ENCODE results near the gene KCTD16.

KCTD16 gene

GRCh38 chr5:144170276-144171024 lies at the start of gene KCTD16, which contains the start of gene YIPF5:
Gene KCTD16 (plus strand): TSS chr5:144170873.
Gene YIPF5 (minus strand): TSS chr5:144170659. CDS start chr5:144169955, 704 bp downstream.
- DNase-seq: peak; percentile 96

DNA sequence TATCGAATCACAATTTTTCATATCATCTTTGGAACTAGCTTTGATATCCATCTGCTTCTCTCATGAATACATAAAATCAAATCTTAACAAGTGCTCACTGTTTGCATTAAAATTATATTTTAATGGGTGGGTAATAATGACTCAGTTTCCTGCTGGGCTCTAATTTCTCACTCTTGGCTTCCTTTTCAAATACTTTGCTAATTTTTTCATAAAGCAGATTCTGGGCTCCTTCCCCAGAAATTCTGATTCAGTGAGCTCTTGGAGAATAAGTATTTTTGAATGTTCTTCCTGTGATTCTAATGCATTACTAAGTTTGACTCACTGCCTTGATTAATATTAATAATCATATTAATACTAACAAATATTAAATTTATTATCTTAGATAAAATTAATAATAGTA lies 49.1 kb upstream of the KCTD16 start:
- DNase-seq: no peak

DNA sequence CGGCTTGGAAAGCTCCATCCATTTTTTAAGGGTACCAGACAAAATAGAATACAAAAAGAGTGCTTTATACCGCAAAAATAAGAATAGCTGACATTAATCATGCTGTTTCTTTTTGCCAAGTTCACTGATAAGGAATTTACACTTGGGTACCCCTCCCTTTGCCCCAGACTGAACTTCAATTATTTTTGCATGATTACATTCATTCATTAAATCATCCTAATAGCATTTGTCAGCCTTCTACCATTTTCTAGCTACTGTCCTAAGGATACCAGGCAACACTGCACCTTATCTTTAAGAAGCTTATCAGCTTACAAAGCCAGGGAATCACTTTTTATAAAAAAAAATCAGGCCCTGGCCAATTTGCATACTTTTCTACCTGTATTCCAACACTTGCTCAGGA lies 48.6 kb upstream of the KCTD16 start:
- DNase-seq: no peak

DNA sequence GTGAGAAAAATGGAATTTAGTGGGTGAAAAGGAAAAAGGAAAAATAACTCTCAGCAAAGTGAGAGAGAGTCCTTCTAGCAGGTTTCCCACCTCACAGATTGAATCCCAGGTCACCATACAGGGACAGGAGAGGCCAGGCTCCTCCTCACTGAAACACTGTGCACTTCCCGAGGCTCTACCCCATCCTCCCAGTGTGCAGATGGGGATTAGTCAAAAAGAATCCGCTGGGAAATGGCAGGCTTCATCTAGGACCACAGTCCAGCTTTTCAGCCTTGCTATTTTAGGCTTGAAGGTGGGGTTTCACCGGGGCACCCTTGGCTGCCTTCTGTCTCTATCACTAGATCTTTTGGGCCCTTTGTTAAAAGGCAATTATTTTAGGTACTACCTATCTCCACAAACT lies 48.0 kb upstream of the KCTD16 start:
- DNase-seq: no peak

GRCh38 chr5:144125163-144125726 lies 45.4 kb upstream of the KCTD16 start:
- no peak for DNase-seq

- no peak for DNase-seq
Observed at GRCh38 chr5:144126707-144127106, 44.0 kb upstream of the KCTD16 start.

GRCh38 chr5:144128844-144129243 lies 41.8 kb upstream of the KCTD16 start:
- no peak for DNase-seq

DNA sequence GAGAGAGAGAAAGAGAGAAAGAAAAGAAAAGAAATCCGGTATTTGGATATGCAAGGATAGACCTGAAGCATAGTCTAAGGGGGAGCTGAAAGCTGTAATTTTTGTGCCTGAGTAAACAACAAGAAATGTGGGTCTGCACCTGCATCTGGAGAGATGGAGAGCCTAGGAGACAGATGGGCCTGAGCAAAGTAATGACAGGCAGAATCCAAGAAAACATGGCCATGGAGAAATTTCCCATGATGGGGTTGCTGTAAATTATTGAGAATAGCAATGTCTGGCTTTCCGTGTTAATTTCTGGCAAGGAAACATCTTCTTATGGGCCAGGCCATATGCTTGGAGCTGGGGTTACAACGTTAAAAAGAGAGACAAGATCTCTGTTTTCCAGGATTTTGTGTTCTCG lies 40.4 kb upstream of the KCTD16 start:
- DNase-seq: no peak

GRCh38 chr5:144131261-144131660 lies 39.4 kb upstream of the KCTD16 start:
- no peak for DNase-seq

DNA sequence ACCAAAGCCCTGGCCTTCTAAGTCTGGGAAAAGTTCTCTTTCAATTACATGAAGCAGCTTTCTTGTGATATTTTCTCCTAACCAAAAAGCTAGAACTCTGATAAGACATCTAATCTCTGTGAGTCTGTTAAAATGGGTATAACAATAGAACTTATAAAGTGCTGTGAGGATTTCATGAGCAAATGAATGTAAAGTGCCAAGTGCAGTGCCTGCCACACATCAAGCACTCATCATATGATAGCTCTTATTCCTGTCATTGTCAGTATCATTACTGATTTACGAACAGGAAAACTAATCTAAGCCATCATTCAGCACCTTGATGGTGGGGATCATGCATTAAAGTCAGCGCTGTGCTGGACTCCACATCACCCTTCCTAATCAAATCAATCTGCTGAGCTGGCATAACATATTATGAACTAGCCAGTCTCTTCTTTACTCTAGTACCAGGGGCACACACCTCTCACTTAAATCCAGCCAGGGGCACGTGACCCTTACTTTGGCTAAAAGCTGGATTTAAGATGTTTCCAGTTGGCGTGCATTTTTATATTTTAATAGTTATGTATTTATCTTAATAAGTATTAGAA lies 37.5 kb upstream of the KCTD16 start:
- no peak for DNase-seq

GRCh38 chr5:144134194-144134826 lies 36.4 kb upstream of the KCTD16 start:
- DNase-seq: no peak

DNA sequence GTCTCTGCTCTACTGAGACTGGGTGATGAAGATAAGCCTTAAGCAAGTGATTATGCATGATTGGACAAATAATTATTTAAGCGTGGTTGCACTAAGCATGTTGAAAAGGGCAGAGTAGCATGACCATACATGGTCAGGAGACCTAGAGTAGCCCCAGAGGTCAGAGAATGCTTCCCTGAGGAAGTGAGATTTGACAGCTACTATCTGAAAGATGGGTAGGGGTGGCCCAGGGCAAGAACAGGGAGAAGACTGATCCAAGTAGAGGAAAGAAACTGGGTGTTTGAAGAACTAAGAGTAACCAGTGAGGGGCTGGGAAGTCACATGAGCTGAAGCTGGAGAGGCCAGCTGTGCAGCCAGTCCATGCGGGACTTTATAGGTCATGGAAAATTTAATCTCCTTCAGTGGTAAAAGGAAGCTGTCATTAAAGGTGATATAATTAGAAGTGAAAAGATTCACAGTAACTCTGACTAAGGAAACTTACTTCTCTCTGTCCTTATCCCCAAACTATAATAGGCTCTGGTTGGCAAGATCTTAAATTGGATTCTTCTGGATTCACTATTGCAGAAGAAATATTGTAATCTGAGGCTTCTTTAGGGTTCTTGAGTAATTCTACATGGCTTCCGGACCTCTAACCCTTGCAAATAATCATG lies 35.4 kb upstream of the KCTD16 start:
- DNase-seq: no peak

DNA sequence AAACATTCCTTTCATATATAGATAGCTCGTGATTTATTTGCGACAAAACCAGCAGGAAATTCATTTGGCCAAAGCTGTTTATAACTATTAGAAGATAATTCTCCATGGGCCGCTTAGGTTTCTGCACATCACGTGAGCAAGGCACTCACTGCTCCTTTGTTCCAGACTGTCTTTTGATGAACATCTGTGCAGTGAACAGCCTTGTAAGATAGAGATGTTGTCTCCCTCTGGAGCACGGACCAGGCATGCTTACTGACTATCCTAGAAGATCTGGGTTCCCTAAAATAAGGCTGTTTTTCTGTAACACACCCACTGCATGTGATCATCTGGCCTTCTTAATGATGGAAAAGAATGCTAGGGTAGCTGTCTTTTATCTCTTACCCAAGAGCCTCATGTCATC lies 31.1 kb upstream of the KCTD16 start:
- no peak for DNase-seq

DNA sequence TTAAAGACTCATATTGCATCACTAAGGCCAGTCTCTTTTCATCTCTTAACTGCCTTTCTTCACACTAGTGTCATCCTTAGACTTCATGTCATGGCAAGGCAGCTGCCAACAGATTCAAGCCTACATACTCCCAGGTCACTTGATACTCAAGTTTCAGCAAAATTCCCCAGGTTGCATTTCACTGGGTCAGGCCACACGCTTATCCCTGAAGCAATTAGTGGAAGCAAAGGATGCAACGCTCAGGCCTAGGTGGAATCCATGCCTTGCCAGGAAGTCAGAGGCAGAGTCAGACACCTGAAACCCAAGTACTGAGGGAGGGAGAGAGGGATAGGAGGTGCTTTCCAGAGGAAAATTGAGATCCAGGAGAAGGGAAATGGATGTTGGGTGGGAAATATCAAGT lies 29.1 kb upstream of the KCTD16 start:
- DNase-seq: no peak

DNA sequence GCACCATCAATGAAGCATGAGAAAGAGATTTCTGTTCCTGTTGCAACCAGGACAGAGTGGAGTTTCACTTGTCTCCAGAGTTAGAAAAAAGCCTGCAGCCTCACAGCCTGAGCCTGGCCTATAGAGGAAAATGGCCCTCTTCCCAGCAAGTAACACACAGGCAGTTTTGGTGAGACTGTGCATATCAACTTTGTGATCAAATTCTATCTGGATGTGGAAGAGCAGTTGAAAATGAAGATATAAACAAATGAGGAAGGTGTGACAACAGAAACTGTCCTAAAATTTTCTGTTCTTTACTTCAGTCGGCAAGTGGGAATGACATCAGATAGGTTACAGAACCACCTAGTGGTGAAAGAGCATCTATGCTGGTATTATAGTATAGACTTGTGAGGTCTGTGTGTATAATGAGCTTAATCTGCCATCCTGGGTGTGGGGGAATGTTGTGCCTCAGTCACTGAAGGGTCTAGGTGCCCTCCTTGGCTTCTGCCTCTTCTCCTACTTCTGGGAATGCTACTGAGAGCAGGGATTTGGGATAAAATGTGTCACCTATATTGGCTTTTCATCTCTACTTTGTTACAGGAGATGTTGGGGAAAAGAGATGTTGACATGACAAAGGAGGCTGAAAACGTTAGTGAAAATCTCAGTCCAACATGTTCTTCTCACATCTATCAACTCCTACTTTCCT lies 28.4 kb upstream of the KCTD16 start:
- DNase-seq: peak; percentile 26

DNA sequence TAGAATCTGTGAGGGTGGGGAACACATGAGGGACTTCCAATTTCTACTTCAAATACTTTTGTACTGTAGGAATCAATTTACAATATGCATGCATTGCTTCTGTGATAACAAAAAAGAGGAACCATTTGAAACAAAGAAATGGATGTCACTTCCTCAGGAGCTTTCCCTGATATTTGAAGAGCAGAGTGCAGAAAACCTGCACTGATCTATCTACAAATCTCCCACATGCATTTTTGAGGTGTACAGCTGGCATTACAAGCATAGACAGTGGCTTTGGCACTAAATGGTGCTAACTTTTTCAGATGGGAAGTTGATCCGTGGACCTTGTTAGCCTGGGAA lies 27.9 kb upstream of the KCTD16 start:
- DNase-seq: no peak

- no peak for DNase-seq
Observed at GRCh38 chr5:144143625-144144024, 27.0 kb upstream of the KCTD16 start.

GRCh38 chr5:144144956-144145751 lies 25.5 kb upstream of the KCTD16 start:
- DNase-seq: peak; percentile 11

DNA sequence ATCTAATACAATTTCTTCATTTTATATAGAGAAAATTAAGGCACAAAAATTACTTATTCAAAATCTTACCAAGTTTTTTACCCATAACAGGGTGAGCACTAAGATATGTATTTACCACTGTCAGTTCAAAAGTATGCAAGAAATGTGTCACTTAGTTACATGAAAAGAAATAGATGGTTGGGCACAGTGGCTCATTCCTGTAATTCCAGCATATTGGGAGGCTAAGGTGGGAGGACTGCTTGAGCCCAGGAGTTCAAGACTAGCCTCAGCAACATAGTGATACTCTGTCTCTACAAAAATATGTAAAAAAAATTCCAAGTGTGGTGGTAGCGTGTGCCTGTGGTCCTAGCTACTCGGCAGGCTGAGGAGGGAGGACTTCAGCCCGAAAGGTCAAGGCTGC lies 19.6 kb upstream of the KCTD16 start:
- DNase-seq: no peak

GRCh38 chr5:144156767-144157171 lies 13.9 kb upstream of the KCTD16 start:
- no peak for DNase-seq

- no peak for DNase-seq
Observed at GRCh38 chr5:144162686-144163085, 8.0 kb upstream of the KCTD16 start.

GRCh38 chr5:144166696-144167095 lies 4.0 kb upstream of the KCTD16 start:
- DNase-seq: no peak
